Colonic mucosa (tissue), 4 donors: ENCODE data around the gene RRP15. TPM values are rescaled to one million over a fixed set of nuclear protein-coding genes. Genes with fewer than 3 reads are reported as not detected.

Experiments
- DNase-seq: peaks from one replicate; pipeline ENCODE4 v3.0.0-alpha.2; 2020
- H3K27ac ChIP-seq: fragments of 200-600 bp; one replicate; pipeline ENCODE4 v1.8.0; 2021
- H3K27me3 ChIP-seq: fragments of 200-600 bp; one replicate; pipeline ENCODE4 v1.8.0; 2021
- H3K36me3 ChIP-seq: fragments of 200-600 bp; one replicate; pipeline ENCODE4 v1.8.0; 2021
- H3K4me1 ChIP-seq: fragments of 200-600 bp; one replicate; pipeline ENCODE4 v1.8.0; 2021; ENCODE audit warnings: mild to moderate bottlenecking
- H3K4me3 ChIP-seq: fragments of 200-600 bp; one replicate; pipeline ENCODE4 v1.8.0; 2021
- H3K9ac ChIP-seq, 2 donors: one replicate each; pipeline ENCODE4 v1.7.0; 2013; ENCODE audit warnings: control low read depth in 2 of 2, low read depth in 2 of 2, low read length in 2 of 2
- H3K9me3 ChIP-seq: fragments of 200-600 bp; one replicate; pipeline ENCODE4 v1.8.0; 2021
- CTCF ChIP-seq: fragments of 200-600 bp; IDR thresholded peaks from one replicate; pipeline ENCODE4 v1.8.0; 2022; ENCODE audit warnings: antibody characterized with exemption, mild to moderate bottlenecking
- intact Hi-C: fragments of 100-400 bp; cut with DNase I; formaldehyde crosslinking; loops from one replicate; pipeline ENCODE4 v1.14.1; 2022
- total RNA-seq, 2 donors: library from RNA; stranded (reverse); fragmentation: NEBNext Ultra II Directional in 1 of 2; extraction: Animal tissue kit (Norgen Biotek cat#: 25700) in 1 of 2; gene quantifications; one replicate each; pipeline ENCODE4 v1.2.1, GENCODE V29; 2021
- donor health status: healthy.
- donor health status: DM: no; HTN: no; CAD: no.
- donor health status: DM: no; HTN: no; CAD: no.

The RRP15 gene
- total RNA-seq, 2 donors from 2014 or later = 7.8 to 15.0 TPM

GRCh38 chr1:218301217-218301616, 16.1 kb downstream of the RRP15 start:
- H3K4me1 ChIP-seq = no peaks in the 10 kb centered on the region
- H3K9ac ChIP-seq = no peak overlapping the region
- no peak for DNase-seq
- no peak for TF ChIP-seq CTCF
- intact Hi-C loops = no loop called here
- no peak overlapping the region for H3K4me3 ChIP-seq
- H3K36me3 ChIP-seq = no peaks in the 10 kb centered on the region
- no peak overlapping the region for H3K27ac ChIP-seq
- no peaks in the 10 kb centered on the region for H3K9me3 ChIP-seq
- no peaks in the 10 kb centered on the region for H3K27me3 ChIP-seq

- no peaks in the 10 kb centered on the region for H3K4me1 ChIP-seq
- no peaks in the 10 kb centered on the region for H3K9me3 ChIP-seq
- no peaks in the 10 kb centered on the region for H3K36me3 ChIP-seq
- H3K27me3 ChIP-seq = no peaks in the 10 kb centered on the region
- intact Hi-C loops = no loop called here
- no peak for DNase-seq
- H3K9ac ChIP-seq = no peak overlapping the region
- no peak overlapping the region for H3K27ac ChIP-seq
- no peak overlapping the region for H3K4me3 ChIP-seq
- no peak for TF ChIP-seq CTCF
Measured at GRCh38 chr1:218302155-218302554, 17.1 kb downstream of the RRP15 start.

GRCh38 chr1:218303176-218303879, 18.2 kb downstream of the RRP15 start:
- intact Hi-C loops = no loop called here
- no peak for DNase-seq
- H3K27ac ChIP-seq = no peak overlapping the region
- no peaks in the 10 kb centered on the region for H3K4me1 ChIP-seq
- H3K9me3 ChIP-seq = no peaks in the 10 kb centered on the region
- TF ChIP-seq CTCF = no peak
- H3K4me3 ChIP-seq = no peak overlapping the region
- H3K27me3 ChIP-seq = no peaks in the 10 kb centered on the region
- no peak overlapping the region for H3K9ac ChIP-seq
- no peaks in the 10 kb centered on the region for H3K36me3 ChIP-seq

- TF ChIP-seq CTCF = no peak
- H3K36me3 ChIP-seq = no peaks in the 10 kb centered on the region
- no peak overlapping the region for H3K4me3 ChIP-seq
- H3K4me1 ChIP-seq = no peaks in the 10 kb centered on the region
- H3K9ac ChIP-seq = no peak overlapping the region
- no peak for DNase-seq
- intact Hi-C loops = no loop called here
- no peaks in the 10 kb centered on the region for H3K9me3 ChIP-seq
- H3K27ac ChIP-seq = no peak overlapping the region
- no peaks in the 10 kb centered on the region for H3K27me3 ChIP-seq
Measured at GRCh38 chr1:218304281-218305039, 19.4 kb downstream of the RRP15 start.

GRCh38 chr1:218305472-218306064, 20.5 kb downstream of the RRP15 start:
- no peak overlapping the region for H3K27ac ChIP-seq
- H3K36me3 ChIP-seq = no peaks in the 10 kb centered on the region
- no peak overlapping the region for H3K9ac ChIP-seq
- no peak for DNase-seq
- H3K27me3 ChIP-seq = no peaks in the 10 kb centered on the region
- intact Hi-C loops = no loop called here
- no peak for TF ChIP-seq CTCF
- no peak overlapping the region for H3K4me3 ChIP-seq
- no peaks in the 10 kb centered on the region for H3K9me3 ChIP-seq
- no peaks in the 10 kb centered on the region for H3K4me1 ChIP-seq
